22Rv1 (cell line): ENCODE measurements around the gene CHAD.

Source experiments
- H3K27ac ChIP-seq: fragments of 450-650 bp; 2 replicates; pipeline ENCODE4 v1.5.1; 2017
- ZFX ChIP-seq: fragments of 450-650 bp; IDR thresholded peaks from 2 replicates; pipeline ENCODE4 v1.6.1; 2017; ENCODE audit warnings: antibody characterized with exemption, borderline replicate concordance
- TF ChIP-seq, protein P1 (sequence below): fragments of 450-650 bp; IDR thresholded peaks from 2 replicates; pipeline ENCODE4 v1.5.1; 2017; ENCODE audit warnings: mild to moderate bottlenecking

CHAD gene

GRCh38 chr17:50471009-50471905 is 2.6 kb upstream of the CHAD start:
- no peak overlapping the region for H3K27ac ChIP-seq
- no peak for TF ChIP-seq ZFX
- TF ChIP-seq, protein P1, sequence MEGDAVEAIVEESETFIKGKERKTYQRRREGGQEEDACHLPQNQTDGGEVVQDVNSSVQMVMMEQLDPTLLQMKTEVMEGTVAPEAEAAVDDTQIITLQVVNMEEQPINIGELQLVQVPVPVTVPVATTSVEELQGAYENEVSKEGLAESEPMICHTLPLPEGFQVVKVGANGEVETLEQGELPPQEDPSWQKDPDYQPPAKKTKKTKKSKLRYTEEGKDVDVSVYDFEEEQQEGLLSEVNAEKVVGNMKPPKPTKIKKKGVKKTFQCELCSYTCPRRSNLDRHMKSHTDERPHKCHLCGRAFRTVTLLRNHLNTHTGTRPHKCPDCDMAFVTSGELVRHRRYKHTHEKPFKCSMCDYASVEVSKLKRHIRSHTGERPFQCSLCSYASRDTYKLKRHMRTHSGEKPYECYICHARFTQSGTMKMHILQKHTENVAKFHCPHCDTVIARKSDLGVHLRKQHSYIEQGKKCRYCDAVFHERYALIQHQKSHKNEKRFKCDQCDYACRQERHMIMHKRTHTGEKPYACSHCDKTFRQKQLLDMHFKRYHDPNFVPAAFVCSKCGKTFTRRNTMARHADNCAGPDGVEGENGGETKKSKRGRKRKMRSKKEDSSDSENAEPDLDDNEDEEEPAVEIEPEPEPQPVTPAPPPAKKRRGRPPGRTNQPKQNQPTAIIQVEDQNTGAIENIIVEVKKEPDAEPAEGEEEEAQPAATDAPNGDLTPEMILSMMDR, result no peak

DNA sequence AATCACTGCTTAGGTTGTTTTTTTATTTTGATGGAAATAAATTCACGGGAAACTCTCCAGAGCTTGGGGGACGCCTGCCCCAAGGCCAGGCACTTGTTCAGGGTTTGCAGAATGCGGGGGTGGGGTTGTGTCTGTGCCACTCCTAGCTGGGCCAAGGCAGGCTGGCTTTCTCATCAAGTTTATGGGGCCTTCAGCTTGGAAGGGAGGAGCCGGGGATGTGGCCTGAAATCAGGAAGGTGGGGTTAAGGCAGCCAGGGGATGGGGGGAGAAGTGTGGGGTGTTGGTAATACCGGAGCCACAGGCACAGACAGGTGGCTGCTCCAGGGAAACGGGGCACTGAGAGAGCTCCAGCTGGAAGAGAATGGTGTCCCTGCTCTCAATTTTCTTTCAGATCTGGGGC is 1.7 kb upstream of the CHAD start:
- H3K27ac ChIP-seq, result no peak overlapping the region
- no peak for TF ChIP-seq ZFX
- TF ChIP-seq, protein P1, result no peak

- TF ChIP-seq, protein P1, result no peak
- no peak for TF ChIP-seq ZFX
- no peak overlapping the region for H3K27ac ChIP-seq
These were observed 1.1 kb upstream of the CHAD start for GRCh38 chr17:50469671-50470305.

DNA sequence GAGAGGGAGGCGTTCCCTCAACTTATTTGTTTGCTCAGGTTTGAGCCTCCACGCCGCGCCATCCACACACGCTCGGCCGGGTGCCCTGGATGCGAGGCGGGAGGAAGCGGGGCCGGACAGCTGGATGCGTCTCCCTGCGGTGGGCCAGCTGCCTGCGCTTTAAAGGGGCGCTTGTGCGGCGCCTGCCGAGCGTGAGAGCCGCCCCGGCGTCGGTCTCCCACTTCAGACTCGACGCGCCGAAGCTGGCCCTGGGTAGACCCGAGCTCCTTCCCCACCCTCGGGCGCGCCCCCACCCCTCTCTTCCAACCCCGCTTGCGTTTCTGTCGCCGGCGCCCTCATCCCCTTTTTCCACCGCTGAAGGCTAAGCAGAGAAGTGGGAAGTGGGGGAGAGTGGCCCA is 527 bp upstream of the CHAD start:
- H3K27ac ChIP-seq, result no peak overlapping the region
- TF ChIP-seq ZFX, result no peak
- TF ChIP-seq, protein P1, result no peak

DNA sequence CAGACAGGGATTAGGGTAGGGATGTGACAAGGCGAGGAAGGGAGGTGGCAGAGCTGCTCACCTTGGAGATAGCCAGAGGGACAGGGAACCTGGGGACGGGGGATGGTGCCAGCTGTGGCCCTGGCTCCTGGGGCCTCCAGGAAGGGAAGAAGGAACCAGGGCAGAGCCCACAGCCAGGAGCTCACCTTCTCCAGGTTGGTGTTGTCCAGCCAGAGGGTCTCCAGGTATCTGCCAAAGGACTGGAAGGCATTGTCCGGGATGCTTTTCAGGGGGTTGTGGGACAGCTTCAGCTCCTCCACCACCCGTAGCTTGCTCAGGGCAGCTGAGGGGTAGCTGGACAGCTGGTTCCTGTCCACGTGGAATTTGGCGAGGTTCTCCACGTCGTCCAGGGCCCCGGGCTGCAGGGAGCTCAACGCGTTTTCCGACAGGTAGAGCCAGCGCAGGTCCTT is 801 bp downstream of the CHAD start:
- TF ChIP-seq, protein P1, result no peak
- TF ChIP-seq ZFX, result no peak
- no peak overlapping the region for H3K27ac ChIP-seq

- TF ChIP-seq, protein P1, result no peak
- no peak for TF ChIP-seq ZFX
- H3K27ac ChIP-seq, result no peak overlapping the region
These were observed 1.4 kb downstream of the CHAD start for GRCh38 chr17:50467114-50467854.
